Nephron (organoid): Measurements from ENCODE around the gene NEURL3.
"Not testable (repeated sequence)": the region's sequence is repeated elsewhere in the genome, so short reads cannot be mapped to it uniquely, and the experiment has no call there.

Experiments
- H3K27ac Mint-ChIP-seq, 3 experiments: 2 replicates each; pipeline ENCODE4 v1.8.0; 2020; ENCODE audit warnings: mixed read lengths in 3 of 3, mild to moderate bottlenecking in 2 of 3, moderate library complexity in 1 of 3
- H3K27me3 Mint-ChIP-seq: 2 replicates; pipeline ENCODE4 v1.8.0; 2021; ENCODE audit warnings: low read depth, mild to moderate bottlenecking, moderate library complexity, mixed read lengths
- H3K36me3 Mint-ChIP-seq: 2 replicates; pipeline ENCODE4 v1.8.0; 2020; ENCODE audit warnings: low read depth, mixed read lengths
- H3K4me1 Mint-ChIP-seq: 2 replicates; pipeline ENCODE4 v1.8.0; 2020; ENCODE audit warnings: mixed read lengths
- H3K4me3 Mint-ChIP-seq, 3 experiments: 2 replicates each; pipeline ENCODE4 v1.8.0; 2020; ENCODE audit warnings: mild to moderate bottlenecking in 3 of 3, mixed read lengths in 3 of 3, moderate library complexity in 2 of 3
- H3K9me3 Mint-ChIP-seq: 2 replicates; pipeline ENCODE4 v1.8.0; 2020; ENCODE audit warnings: mixed read lengths
- CTCF ChIP-seq, 3 experiments: fragments of 200-600 bp; sonication (generic); IDR thresholded peaks; one replicate each; pipeline ENCODE4 v1.5.0; 2021; ENCODE audit warnings: antibody characterized with exemption in 3 of 3; ENCODE audit not compliant: unreplicated experiment in 3 of 3

The NEURL3 gene

GRCh38 chr2:96502891-96503636 is 2.1 kb downstream of the NEURL3 start:
- Mint-ChIP-seq H3K4me1 (peaks cover 24% of the 10 kb centered on the region), H3K9me3 (no peaks in the 10 kb centered on the region), H3K4me3 (no peak overlapping the region), H3K27me3 (no peaks in the 10 kb centered on the region), H3K27ac (no peak overlapping the region), H3K36me3 (peaks cover 4% of the 10 kb centered on the region)
- TF ChIP-seq CTCF (IDR thresholded peaks at IDR 0.05; ENCODE audit: unreplicated experiment in 3 of 3): no peak

GRCh38 chr2:96501886-96502810 is 3.0 kb downstream of the NEURL3 start:
- Mint-ChIP-seq H3K4me1 (peaks cover 21% of the 10 kb centered on the region), H3K36me3 (peaks cover 4% of the 10 kb centered on the region), H3K4me3 (no peak overlapping the region), H3K27ac (no peak overlapping the region), H3K27me3 (no peaks in the 10 kb centered on the region), H3K9me3 (no peaks in the 10 kb centered on the region)
- TF ChIP-seq CTCF (IDR thresholded peaks at IDR 0.05; ENCODE audit: unreplicated experiment in 3 of 3): no peak

- TF ChIP-seq CTCF (IDR thresholded peaks at IDR 0.05; ENCODE audit: unreplicated experiment in 3 of 3): no peak
- no peaks in the 10 kb centered on the region for H3K27me3 Mint-ChIP-seq
Measured at GRCh38 chr2:96501471-96501874, 3.7 kb downstream of the NEURL3 start.

GRCh38 chr2:96500385-96501066 is 4.6 kb downstream of the NEURL3 start:
- H3K27me3 Mint-ChIP-seq: no peaks in the 10 kb centered on the region
- H3K4me1 Mint-ChIP-seq: peaks cover 13% of the 10 kb centered on the region
- peaks cover 8% of the 10 kb centered on the region for H3K36me3 Mint-ChIP-seq
- no peak overlapping the region for H3K4me3 Mint-ChIP-seq
- H3K27ac Mint-ChIP-seq: no peak overlapping the region
- TF ChIP-seq CTCF (IDR thresholded peaks at IDR 0.05; ENCODE audit: unreplicated experiment in 3 of 3): no peak
- peaks cover 7% of the 10 kb centered on the region for H3K9me3 Mint-ChIP-seq

More at GRCh38 chr2:96501471-96501874, 3.7 kb downstream of the NEURL3 start:
- peaks cover 19% of the 10 kb centered on the region for H3K4me1 Mint-ChIP-seq
- no peak overlapping the region for H3K27ac Mint-ChIP-seq
- no peak overlapping the region for H3K4me3 Mint-ChIP-seq
- H3K9me3 Mint-ChIP-seq: no peaks in the 10 kb centered on the region
- H3K36me3 Mint-ChIP-seq: peaks cover 4% of the 10 kb centered on the region

GRCh38 chr2:96499061-96499960 is 5.8 kb downstream of the NEURL3 start:
- TF ChIP-seq CTCF (IDR thresholded peaks at IDR 0.05; ENCODE audit: unreplicated experiment in 3 of 3): no peak
- no peak overlapping the region for H3K27ac Mint-ChIP-seq
- H3K4me1 Mint-ChIP-seq: peaks cover 5% of the 10 kb centered on the region
- H3K36me3 Mint-ChIP-seq: peaks cover 8% of the 10 kb centered on the region
- H3K27me3 Mint-ChIP-seq: no peaks in the 10 kb centered on the region
- H3K9me3 Mint-ChIP-seq: peaks cover 13% of the 10 kb centered on the region
- H3K4me3 Mint-ChIP-seq: no peak overlapping the region

- H3K9me3 Mint-ChIP-seq: peaks cover 17% of the 10 kb centered on the region
- H3K27ac Mint-ChIP-seq, H3K36me3 Mint-ChIP-seq, H3K4me3 Mint-ChIP-seq, H3K4me1 Mint-ChIP-seq, H3K27me3 Mint-ChIP-seq: not testable (repeated sequence)
Measured at GRCh38 chr2:96498611-96499010, 6.5 kb downstream of the NEURL3 start.
